NCI-H2171 (cell line): ENCODE results near the gene CCDC27.

Experiments
- DNase-seq: peaks from one replicate; lab custom pipeline; 2025; lab: John Stamatoyannopoulos, UW

The CCDC27 gene

GRCh38 chr1:3759796-3760195 lies 7.5 kb downstream of the CCDC27 start:
- no peak for DNase-seq

GRCh38 chr1:3761296-3762010 lies 9.2 kb downstream of the CCDC27 start:
- DNase-seq, result no peak

GRCh38 chr1:3762151-3762872 lies 10.1 kb downstream of the CCDC27 start:
- no peak for DNase-seq

DNA sequence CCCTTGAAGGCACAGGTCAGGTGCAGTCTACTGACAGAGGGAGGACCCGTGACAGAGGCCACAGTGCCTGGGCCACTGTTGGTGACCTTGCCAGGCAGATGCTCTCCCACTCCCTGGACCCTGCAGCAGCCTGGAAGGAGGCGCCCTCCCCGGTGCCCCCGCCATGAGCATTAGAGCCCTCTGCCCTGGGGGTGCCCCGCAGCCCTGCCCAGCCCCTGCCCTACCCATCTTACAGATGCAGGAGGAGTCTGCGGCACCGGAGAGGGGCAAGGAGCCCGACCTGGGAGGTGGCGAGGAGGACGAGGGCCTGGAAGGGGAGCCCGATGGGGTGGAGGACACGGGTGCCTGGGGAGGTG lies 10.6 kb downstream of the CCDC27 start:
- no peak for DNase-seq

GRCh38 chr1:3763351-3764125 lies 11.3 kb downstream of the CCDC27 start:
- DNase-seq, result no peak

DNA sequence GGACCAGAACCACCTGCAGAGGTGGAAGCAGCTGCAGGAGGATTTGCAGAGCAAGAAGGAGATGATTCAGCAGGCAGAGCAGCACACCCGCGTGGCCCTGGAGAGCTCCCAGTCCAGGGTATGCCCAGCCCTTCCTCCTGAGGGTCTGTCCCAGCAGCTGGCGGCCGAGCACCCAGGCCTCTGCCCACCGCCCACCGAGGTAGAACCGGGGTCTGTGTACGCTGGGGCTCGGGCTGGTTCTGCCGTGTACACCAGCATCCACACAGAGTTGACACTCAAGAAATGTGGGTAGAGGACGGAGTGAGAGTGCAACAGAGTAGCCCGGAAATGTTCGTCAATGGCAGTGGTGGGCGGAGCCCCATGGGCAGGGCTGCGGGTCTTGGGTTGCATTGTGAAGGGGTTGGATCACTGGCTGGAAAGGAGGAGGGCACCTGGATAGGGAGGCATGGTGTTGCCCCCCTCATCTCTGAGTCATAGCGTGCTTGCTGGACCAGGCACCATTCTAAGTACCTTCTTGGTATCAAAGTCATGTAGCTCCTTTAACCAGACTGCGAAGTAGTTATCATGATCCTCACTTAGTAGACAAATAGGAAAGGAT lies 15.2 kb downstream of the CCDC27 start:
- DNase-seq, result no peak

- DNase-seq, result no peak
These were observed 16.7 kb downstream of the CCDC27 start for GRCh38 chr1:3768811-3769390.

- DNase-seq, result no peak
These were observed 18.0 kb downstream of the CCDC27 start for GRCh38 chr1:3770047-3770765.

- no peak for DNase-seq
These were observed 19.1 kb downstream of the CCDC27 start for GRCh38 chr1:3771108-3772026.

GRCh38 chr1:3772027-3772714 lies 19.9 kb downstream of the CCDC27 start:
- DNase-seq, result peak; percentile 66

- no peak for DNase-seq
These were observed 20.7 kb downstream of the CCDC27 start, which contains the start of gene SMIM1 for GRCh38 chr1:3772715-3773571. SMIM1 (plus strand) TSS chr1:3772749; CDS start chr1:3775374, 2,625 bp downstream.

GRCh38 chr1:3773572-3774275 lies 21.5 kb downstream of the CCDC27 start:
- DNase-seq, result no peak

GRCh38 chr1:3774276-3774945 lies 22.2 kb downstream of the CCDC27 start:
- DNase-seq, result no peak

GRCh38 chr1:3774946-3775489 lies 22.8 kb downstream of the CCDC27 start:
- DNase-seq, result no peak

- DNase-seq, result peak; percentile 52
These were observed 23.4 kb downstream of the CCDC27 start for GRCh38 chr1:3775490-3776230.

DNA sequence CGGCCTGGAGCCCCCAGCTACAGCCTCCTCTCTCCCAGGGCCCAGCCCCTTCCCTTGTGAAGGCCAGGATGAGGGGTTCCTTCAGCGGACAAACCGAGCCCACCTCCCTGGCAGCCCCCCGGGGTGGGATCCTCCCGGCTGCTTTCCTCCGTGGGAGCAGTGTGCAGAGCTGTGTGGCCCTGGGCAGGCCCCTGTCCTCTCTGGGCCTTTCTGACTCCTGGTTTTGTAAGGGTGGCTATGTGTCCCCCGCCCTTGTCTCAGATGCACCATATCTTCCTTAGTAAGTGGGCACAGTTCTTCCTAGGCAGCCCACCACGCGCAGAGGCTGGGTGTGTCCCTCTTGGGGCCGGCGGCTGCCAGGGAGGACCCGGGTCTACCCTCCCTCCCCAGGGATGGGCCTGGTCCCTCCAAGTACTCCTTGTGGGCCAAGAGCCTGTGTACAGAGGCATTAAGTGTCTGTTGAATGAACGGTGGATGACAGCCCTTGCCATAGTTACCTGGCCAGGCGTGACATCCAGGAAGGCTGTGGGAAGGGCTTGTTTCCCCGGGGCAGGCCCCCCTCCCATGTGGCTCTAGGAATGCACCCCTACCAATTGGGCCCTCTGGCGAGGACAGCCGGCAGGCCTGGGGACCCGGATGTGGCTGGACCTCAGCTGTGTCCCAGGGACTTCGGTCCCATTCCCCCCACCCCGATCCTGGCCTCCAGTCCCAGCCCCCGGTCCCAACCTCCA lies 24.1 kb downstream of the CCDC27 start:
- no peak for DNase-seq
